HT1080 (cell line): Measurements from ENCODE around the gene YARS2. TPM values are rescaled to one million over a fixed set of nuclear protein-coding genes. Genes with fewer than 3 reads are reported as not detected.

ENCODE experiments used
- DNase-seq: peaks from one replicate; pipeline ENCODE4 v3.0.0-alpha.2; 2015; ENCODE audit warnings: low read depth
- polyA plus RNA-seq, 2 experiments: library from polyadenylated mRNA; depleted of rRNA; stranded (reverse); fragments of >200 nt; gene quantifications; 2 replicates each; pipeline ENCODE4 v1.2.3, GENCODE V29; 2015
- total RNA-seq: library from RNA; depleted of rRNA; stranded (reverse); fragments of >200 nt; shearing (Covaris generic); gene quantifications from 2 replicates; pipeline ENCODE4 v1.2.3, GENCODE V29; 2014; rRNA removed

The YARS2 gene
- total RNA-seq = 38.8 and 48.1 TPM in 2 replicates
- 30.0 and 33.3 TPM in 2 replicates for polyA plus RNA-seq (2015; cell fraction: cytosol; rRNA removed)
- polyA plus RNA-seq (2015; cell fraction: nucleus; rRNA removed) = 34.8 and 38.2 TPM in 2 replicates

DNA sequence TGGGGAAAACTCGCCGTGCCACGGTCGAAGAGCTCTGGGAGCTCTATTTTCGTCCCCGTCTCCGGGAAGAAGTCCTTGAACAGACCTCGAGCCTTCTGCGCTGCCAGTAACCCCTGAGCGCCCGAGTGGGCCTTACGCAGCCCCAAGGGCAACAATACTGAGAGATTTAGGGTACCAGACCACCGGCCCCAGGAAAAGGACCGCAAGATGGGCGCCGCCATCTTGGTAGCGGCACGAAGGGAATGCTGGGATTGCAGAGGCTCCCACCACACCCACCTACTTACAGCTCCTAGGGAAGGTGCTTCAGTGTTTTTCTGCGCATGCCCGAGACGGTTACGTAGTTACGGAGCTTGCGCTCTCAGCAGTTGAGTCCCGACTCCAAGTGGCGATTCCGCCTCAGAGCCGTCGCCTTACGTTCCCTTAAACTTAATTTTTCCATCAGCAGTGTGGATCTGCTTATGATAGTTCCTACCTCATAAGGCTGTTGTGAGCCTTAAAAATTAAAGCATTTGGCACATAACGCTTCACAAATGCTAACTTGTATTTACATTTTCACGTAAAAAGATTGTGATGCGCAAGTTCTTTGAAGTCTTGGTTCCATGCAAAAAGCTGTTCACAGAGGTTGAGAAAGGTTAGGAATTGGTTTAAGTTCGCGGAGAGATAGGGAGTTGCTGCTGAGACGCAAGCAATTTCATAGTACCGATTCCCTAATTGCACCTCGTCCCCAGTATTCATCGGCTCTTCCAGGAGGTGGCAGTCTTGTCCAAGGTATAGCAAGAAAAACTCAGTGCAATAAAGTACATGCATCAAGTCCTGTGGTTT, at the start of gene YARS2:
YARS2 (minus strand) TSS at position 244 of the 822 bp plus-strand sequence; CDS start at position 221, 23 bp downstream.
- DNase-seq = peak; percentile 91

DNA sequence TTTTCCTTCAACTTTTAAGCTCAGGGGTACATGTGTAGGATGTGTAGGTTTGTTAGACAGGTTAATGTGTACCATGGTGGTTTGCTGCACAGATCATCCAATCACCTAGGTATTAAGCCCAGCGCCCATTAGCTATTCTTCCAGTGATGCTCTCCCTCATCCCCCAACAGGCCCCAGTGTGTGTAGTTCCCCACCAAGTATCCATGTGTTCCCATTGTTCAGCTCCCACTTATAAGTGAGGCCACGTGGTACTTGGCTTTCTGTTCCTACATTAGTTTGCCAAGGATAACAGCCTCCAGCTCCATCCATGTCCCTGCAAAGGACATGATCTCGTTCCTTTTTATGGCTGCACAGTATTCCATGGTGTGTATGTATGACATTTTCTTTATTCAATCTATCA, 48.6 kb upstream of the YARS2 start:
- DNase-seq = no peak

- no peak for DNase-seq
These were observed 45.7 kb upstream of the YARS2 start for GRCh38 chr12:32801269-32801980.

DNA sequence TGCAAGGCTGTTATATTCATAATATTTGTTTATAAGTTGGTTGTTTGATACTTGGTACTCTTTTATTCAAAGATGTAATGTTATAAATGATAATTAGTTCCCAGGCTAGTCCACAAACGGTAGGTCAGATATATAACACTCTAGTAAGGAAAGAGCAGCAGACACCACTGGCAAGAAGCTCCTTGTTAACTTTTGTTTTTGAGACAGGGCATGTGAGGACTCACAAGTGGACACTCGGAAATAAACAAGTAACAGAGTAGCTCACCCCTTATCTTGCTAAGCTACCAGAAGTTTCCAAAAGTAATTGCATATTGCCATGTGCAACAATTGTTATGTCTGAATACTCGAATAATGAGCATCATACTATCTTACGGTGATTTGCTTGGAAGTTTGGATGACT, 38.6 kb upstream of the YARS2 start:
- DNase-seq = no peak

GRCh38 chr12:32789916-32790315, 34.2 kb upstream of the YARS2 start:
- DNase-seq = no peak

DNA sequence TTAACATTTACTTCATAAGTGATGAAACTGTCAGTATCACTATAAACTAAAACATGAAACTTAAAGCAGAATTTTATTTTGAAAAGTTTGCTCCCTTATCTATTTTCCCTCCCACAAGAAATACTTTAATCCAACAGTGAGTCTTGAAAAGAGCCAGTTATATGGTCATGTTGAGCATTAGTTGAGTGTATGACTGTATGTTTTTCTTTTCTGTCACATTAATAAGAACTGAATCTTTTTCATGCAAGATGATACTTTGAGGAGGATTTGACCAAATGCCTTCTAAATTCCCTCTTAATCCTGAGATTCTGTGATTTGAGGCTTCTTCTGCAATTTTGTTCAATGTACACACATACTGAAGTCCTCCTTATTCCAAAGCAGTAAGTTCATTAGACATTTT, 33.7 kb upstream of the YARS2 start:
- no peak for DNase-seq

GRCh38 chr12:32788405-32788804, 32.7 kb upstream of the YARS2 start:
- no peak for DNase-seq

DNA sequence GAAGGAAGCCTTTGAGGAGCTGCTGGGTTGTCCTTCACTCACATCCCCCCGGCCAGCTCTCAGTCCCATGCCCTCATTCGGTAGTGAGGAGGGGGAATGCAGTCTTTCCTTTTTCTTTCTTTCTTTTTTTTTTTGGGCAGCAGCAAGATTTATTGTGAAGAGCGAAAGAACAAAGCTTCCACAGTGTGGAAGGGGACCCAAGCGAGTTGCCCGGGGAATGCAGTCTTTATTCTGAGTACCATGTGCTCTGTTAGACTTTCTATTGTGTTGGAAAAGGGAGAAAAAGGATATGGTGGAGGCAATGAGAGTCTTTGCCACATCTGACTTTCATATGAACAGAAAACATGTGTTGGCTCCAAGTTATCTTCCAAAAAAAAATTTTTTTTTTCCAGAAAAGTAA, 29.9 kb upstream of the YARS2 start:
- no peak for DNase-seq

- DNase-seq = no peak
These were observed 27.3 kb upstream of the YARS2 start for GRCh38 chr12:32783029-32783428.

- DNase-seq = no peak
These were observed 24.4 kb upstream of the YARS2 start for GRCh38 chr12:32780071-32780470.

GRCh38 chr12:32777691-32778175, 22.0 kb upstream of the YARS2 start:
- DNase-seq = no peak

DNA sequence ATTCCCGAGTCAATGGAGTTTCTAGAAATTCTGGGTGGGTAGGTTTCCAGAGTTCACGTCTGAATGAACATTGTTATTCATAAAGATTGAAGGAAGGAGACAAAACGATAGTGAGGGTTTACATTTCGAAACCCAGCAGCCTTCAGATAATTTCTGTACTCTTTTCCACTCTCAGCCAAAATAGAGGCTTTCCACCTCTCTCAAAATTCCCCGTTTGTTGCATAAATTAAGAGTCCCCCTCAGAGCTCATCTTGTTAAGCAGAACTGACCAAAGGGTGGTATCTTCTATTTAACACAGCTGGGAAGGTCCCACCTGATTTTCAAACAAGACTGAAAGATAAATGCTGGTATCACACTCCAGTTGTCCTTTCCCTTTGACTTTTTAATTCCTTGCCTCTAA, 21.5 kb upstream of the YARS2 start:
- DNase-seq = no peak

DNA sequence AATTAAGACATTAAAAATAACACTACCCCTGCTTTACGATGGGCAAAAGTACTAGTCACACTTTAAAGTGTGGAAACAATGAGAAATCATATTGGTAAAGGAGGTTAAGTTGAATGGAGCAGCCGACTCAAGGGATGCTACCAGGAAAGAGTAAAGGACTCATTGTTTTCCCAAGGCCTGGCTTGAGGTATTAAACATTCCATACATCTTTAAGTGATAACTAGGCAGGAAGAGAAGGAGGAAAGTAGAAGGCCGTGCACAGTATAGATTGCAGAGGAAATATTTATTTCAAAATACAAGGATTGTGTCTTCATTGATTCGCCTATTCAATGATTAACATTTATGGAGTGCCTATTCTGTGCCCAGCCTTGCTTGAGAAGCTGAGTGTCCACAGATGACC, 20.6 kb upstream of the YARS2 start:
- DNase-seq = peak; percentile 52

DNA sequence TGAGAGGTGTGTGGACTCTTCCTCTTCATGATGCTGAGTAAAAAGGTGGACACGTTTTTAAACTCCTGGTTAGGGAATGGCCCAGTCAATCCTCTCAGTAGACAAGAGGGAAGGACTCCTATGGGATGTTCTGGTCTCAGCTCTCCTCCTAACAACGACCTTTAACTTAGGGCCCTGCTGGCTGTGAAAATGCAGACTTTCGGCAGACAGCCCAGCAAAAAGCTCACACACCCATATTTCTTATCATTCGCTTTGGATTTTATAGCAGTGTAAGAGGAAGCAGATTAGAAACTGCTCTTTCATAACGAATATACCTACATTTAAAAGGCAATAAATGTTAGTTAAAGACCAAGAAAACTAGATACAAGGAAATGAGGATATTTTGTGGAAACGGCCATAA, 18.0 kb upstream of the YARS2 start:
- DNase-seq = no peak

DNA sequence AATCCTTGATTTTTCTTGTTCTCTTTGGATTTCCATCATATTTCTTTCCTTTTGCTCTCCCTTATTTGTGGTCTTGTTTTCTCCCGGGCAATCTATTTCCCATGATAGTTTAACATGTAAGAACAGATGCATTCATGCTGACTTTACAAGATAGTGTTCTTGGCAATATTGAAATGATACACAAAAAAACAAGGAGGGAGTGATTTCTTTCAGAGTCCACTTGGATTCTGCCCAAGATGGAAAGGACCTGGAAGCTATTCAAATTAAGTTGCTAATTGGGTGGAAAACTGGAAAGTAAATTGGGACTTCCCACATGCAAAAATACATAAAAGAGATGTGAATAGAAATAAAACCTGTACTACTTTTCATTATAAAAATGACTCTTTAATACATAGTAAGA, 14.4 kb upstream of the YARS2 start:
- no peak for DNase-seq

DNA sequence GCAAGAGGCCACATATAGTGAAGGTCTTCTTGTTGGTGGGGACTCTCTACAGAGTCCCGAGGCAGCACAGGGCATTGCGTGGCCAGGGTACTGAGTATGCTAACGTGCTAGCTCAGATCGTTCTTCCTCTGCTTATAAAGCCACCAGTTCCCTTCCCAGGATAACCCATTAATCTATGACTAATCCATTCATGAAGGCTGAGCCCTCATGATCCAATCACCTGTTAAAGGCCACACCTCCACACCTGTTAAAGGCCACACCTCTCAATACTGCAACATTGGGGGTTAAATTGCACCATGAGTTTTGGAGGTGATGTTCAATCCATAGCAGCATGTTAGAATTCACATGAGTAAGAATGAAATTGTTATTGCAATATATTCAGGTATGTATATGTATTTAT, 12.8 kb upstream of the YARS2 start:
- DNase-seq = no peak

GRCh38 chr12:32765906-32766305, 10.2 kb upstream of the YARS2 start:
- no peak for DNase-seq

GRCh38 chr12:32761716-32762115, 6.0 kb upstream of the YARS2 start:
- no peak for DNase-seq

- DNase-seq = no peak
These were observed 1.5 kb upstream of the YARS2 start for GRCh38 chr12:32757157-32757556.

- peak; percentile 20 for DNase-seq
These were observed 874 bp upstream of the YARS2 start for GRCh38 chr12:32756476-32757066.

GRCh38 chr12:32755051-32755653, 545 bp downstream of the YARS2 start:
- DNase-seq = peak; percentile 85

DNA sequence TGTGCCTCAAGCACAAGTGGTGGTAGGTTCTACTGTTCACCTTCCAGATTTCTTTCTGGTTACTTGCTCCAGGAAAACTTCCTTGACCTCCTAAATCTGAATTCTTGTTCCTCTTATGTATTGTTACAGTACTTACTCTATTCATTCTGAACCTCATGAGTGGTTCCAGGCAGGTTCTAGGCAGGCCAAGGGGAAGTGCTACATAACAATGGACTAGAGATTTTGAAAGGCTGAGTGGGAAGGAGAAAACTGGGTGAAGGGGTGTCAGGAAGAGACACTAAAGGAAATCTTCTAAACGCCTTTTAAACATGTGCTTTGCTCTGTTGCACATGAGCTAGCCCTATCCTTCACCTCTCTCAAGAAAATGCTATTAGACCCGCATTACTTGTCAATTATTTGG, 1.6 kb downstream of the YARS2 start:
- no peak for DNase-seq
